ENCODE measurements around the gene GAN.

GAN gene

GRCh38 chr16:81432937-81433557 lies 118.3 kb downstream of the GAN start:
- no peak for DNase-seq

DNA sequence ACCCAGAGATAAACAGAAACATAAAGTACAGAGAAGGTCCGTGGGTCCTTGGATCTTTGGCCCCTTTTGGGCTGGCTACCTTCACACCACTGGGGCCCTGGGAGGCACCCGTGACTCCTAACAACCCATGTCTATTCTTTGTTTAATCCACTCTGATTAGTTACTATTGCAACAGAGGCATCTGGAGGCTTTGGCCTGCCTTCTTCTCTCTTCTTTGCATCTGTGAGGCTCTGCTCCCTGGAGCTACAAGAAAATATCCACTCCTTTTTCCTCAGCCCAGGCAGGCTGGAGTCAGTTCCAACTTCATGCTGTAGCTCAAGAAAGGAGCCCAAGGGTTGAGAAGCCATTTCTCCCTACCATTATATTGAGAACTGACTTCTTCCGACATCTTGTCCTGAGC lies 120.3 kb downstream of the GAN start:
- DNase-seq: no peak

DNA sequence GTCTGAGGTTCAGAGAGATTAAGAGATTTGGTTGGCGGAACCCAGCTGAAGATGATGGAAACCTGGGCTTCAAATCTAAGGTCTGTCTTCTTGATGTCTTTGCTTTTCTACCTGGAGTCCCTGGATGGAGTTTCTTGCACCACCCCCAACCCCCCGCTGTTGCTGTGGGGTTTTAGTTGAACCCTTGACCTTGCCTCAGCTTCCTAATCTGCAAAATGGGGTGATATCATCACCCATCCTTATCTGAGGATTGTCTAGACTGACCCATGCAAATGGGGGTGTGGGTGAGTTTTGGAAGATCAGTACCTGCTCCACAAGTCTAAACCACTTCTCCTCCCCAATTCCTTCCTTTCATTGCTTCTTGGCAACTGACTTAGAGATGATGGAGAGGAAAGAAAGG lies 120.8 kb downstream of the GAN start:
- DNase-seq: no peak

DNA sequence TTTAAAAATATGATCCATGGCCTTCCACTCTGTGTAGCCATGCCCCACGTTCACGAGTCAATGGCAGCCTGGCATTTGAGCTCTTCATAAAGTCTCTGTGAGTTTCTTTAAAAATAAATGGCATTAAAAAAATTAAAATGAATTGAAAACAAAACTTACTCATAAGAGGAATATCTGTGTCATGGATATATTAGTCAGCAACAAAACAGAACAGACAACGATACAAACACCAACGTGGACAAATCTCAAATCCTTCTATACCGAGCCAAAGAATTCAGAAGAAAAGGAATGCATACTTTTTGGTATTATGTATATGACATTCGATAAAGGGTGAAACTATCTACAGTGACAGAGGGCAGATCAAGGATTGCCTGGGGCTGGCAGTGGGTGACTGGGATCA lies 121.6 kb downstream of the GAN start:
- DNase-seq: no peak

GRCh38 chr16:81437865-81438264 lies 123.1 kb downstream of the GAN start:
- DNase-seq: no peak

All from hippocampal formation (tissue), 2 donors.